ENCODE data around the gene NHLRC1. TPM values are rescaled to one million over a fixed set of nuclear protein-coding genes. Genes with fewer than 3 reads are reported as not detected.

Gene NHLRC1
- polyA plus RNA-seq, 1 of the 3 experiments (the other 2 are of a cell fraction), result 0.15 TPM

DNA sequence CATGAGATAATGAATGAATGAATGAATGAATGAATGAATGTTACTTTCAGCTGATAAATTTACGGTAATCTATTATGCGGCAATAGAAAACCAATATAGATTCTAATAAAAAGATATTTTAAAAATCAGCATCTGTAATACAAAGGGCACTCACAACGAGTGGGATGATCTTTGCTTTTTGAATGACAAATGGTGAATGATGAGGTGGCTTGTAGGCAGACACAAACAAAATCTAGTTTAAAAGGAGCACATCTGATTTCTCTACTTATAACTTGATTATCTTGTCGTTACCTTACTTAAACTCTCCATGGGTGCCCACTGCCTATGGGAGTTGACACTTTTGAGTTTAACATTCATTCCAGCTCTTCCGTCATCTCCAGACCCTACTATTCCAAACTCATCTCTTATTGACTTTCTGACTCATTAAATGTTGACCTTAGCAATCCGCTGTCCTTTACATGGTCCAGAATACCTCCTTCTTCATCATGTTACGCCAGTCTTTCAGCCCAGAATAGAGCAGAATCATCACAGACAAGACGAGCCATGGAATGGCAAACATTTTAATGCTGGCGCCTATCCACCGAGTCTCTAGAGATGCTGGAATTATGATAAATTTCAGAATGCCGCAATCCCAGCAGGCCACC, 41.3 kb downstream of the NHLRC1 start:
- Histone ChIP-seq H3K27me3 (ENCODE audit: insufficient read depth) (no peaks in the 10 kb centered on the region), H3K9ac (no peak overlapping the region), H3K27ac (ENCODE audit: low read depth in 2 of 2, low read length in 1 of 2) (no peak overlapping the region), H3K36me3 (replicated peaks in 1 of 2; ENCODE audit: control insufficient read depth in 1 of 2, insufficient read depth in 2 of 2, low read length in 1 of 2) (no peaks in the 10 kb centered on the region), H3K4me2 (no peak overlapping the region), H3K4me3 (ENCODE audit: low read depth in 2 of 2, low read length in 1 of 2) (no peak overlapping the region), H3K9me2 (no peaks in the 10 kb centered on the region), H3K9me3 (no peaks in the 10 kb centered on the region), H4K20me1 (ENCODE audit: insufficient read depth) (no peaks in the 10 kb centered on the region), H3K79me2 (ENCODE audit: insufficient read depth) (no peaks in the 10 kb centered on the region), H3K4me1 (ENCODE audit: control insufficient read depth in 1 of 2, insufficient read depth in 2 of 2, low read depth in 1 of 2, low read length in 1 of 2) (no peaks in the 10 kb centered on the region), H3F3A (replicated peaks; ENCODE audit: insufficient read depth) (no peaks in the 10 kb centered on the region), H2AFZ (ENCODE audit: low read depth) (no peak overlapping the region)
- TF ChIP-seq FOXJ3 (CRISPR knock-in tag; IDR thresholded peaks at IDR 0.05) (no peak), EP300 (IDR thresholded peaks at IDR 0.05; ENCODE audit: borderline replicate concordance in 1 of 2, low read depth in 1 of 2, low read length in 1 of 2) (no peak), MXI1 (IDR thresholded peaks at IDR 0.05; ENCODE audit: low read depth, low read length) (no peak)
- TF ChIP-seq, protein P1, sequence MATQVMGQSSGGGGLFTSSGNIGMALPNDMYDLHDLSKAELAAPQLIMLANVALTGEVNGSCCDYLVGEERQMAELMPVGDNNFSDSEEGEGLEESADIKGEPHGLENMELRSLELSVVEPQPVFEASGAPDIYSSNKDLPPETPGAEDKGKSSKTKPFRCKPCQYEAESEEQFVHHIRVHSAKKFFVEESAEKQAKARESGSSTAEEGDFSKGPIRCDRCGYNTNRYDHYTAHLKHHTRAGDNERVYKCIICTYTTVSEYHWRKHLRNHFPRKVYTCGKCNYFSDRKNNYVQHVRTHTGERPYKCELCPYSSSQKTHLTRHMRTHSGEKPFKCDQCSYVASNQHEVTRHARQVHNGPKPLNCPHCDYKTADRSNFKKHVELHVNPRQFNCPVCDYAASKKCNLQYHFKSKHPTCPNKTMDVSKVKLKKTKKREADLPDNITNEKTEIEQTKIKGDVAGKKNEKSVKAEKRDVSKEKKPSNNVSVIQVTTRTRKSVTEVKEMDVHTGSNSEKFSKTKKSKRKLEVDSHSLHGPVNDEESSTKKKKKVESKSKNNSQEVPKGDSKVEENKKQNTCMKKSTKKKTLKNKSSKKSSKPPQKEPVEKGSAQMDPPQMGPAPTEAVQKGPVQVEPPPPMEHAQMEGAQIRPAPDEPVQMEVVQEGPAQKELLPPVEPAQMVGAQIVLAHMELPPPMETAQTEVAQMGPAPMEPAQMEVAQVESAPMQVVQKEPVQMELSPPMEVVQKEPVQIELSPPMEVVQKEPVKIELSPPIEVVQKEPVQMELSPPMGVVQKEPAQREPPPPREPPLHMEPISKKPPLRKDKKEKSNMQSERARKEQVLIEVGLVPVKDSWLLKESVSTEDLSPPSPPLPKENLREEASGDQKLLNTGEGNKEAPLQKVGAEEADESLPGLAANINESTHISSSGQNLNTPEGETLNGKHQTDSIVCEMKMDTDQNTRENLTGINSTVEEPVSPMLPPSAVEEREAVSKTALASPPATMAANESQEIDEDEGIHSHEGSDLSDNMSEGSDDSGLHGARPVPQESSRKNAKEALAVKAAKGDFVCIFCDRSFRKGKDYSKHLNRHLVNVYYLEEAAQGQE (IDR thresholded peaks at IDR 0.05; ENCODE audit: low read depth, low read length), result no peak
- 68% methylated on average over 11 of the region's 11 CpGs for WGBS (ENCODE audit: low lambda C conversion rate)
- no peak for DNase-seq
- ChIA-PET POLR2A (no interaction called here), CTCF (interaction anchor here (0.6 kb wide), 1 partner anchor 89 kb away, joined by 3 read pairs; no protein-coding TSS in a partner anchor)

DNA sequence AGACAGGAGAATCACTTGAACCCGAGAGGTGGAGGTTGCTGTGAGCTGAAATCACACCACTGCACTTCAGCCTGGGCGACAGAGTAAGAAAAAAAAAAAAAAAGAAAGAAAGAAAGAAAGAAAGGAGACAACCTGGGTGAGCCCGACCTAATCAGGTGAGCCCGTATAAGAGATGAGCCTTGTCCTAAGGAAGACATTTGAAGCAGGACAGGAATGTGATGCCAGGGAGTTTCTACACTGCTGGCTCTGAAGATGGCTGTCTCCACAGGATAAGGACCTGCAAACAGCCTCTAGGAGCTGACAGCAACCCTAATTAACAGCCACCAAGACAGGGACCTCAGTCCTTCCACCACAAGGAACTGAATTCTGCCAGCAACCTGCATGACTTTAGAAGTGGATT, 41.9 kb downstream of the NHLRC1 start:
- H3K9me3 ChIP-seq, result no peaks in the 10 kb centered on the region
- H3K4me1 ChIP-seq (ENCODE audit: control insufficient read depth in 1 of 2, insufficient read depth in 2 of 2, low read depth in 1 of 2, low read length in 1 of 2), result no peaks in the 10 kb centered on the region
- WGBS (ENCODE audit: low lambda C conversion rate), result 66% methylated on average over 4 of the region's 4 CpGs
- DNase-seq, result no peak
- H2AFZ ChIP-seq (ENCODE audit: low read depth), result no peak overlapping the region
- H3F3A ChIP-seq (replicated peaks; ENCODE audit: insufficient read depth), result no peaks in the 10 kb centered on the region
- no peaks in the 10 kb centered on the region for H3K27me3 ChIP-seq (ENCODE audit: insufficient read depth)
- no peak overlapping the region for H3K9ac ChIP-seq
- POLR2A ChIA-PET, result no interaction called here
- H4K20me1 ChIP-seq (ENCODE audit: insufficient read depth), result no peaks in the 10 kb centered on the region
- H3K4me3 ChIP-seq (ENCODE audit: low read depth in 2 of 2, low read length in 1 of 2), result no peak overlapping the region
- no peak overlapping the region for H3K27ac ChIP-seq (ENCODE audit: low read depth in 2 of 2, low read length in 1 of 2)
- H3K36me3 ChIP-seq (replicated peaks in 1 of 2; ENCODE audit: control insufficient read depth in 1 of 2, insufficient read depth in 2 of 2, low read length in 1 of 2), result no peaks in the 10 kb centered on the region
- H3K79me2 ChIP-seq (ENCODE audit: insufficient read depth), result no peaks in the 10 kb centered on the region
- no peak overlapping the region for H3K4me2 ChIP-seq
- no peaks in the 10 kb centered on the region for H3K9me2 ChIP-seq
- TF ChIP-seq TAF1 (IDR thresholded peaks at IDR 0.05; ENCODE audit: borderline replicate concordance, low read depth, low read length), result no peak
- no peak for TF ChIP-seq RFX5 (IDR thresholded peaks at IDR 0.05; ENCODE audit: low read length)
- TF ChIP-seq SIN3A (IDR thresholded peaks at IDR 0.05; ENCODE audit: borderline replicate concordance, low read depth, low read length), result no peak
- TF ChIP-seq MXI1 (IDR thresholded peaks at IDR 0.05; ENCODE audit: low read depth, low read length), result no peak
- no peak for TF ChIP-seq TCF12 (IDR thresholded peaks at IDR 0.05)
- TF ChIP-seq EP300 (IDR thresholded peaks at IDR 0.05; ENCODE audit: borderline replicate concordance in 1 of 2, low read depth in 1 of 2, low read length in 1 of 2), result no peak
- no peak for TF ChIP-seq POLR2AphosphoS5 (IDR thresholded peaks at IDR 0.05; ENCODE audit: low read depth, low read length)
- TF ChIP-seq, protein P2, sequence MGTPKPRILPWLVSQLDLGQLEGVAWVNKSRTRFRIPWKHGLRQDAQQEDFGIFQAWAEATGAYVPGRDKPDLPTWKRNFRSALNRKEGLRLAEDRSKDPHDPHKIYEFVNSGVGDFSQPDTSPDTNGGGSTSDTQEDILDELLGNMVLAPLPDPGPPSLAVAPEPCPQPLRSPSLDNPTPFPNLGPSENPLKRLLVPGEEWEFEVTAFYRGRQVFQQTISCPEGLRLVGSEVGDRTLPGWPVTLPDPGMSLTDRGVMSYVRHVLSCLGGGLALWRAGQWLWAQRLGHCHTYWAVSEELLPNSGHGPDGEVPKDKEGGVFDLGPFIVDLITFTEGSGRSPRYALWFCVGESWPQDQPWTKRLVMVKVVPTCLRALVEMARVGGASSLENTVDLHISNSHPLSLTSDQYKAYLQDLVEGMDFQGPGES (IDR thresholded peaks at IDR 0.05; ENCODE audit: low read depth, low read length), result no peak
- TF ChIP-seq RAD21 (IDR thresholded peaks at IDR 0.05; ENCODE audit: low read length), result no peak
- CTCF ChIA-PET, result interaction anchor here (0.6 kb wide), 1 partner anchor 88 kb away, joined by 3 read pairs; no protein-coding TSS in a partner anchor

Measured in SK-N-SH (cell line).